ENCODE data around the gene METTL22. TPM values are rescaled to one million over a fixed set of nuclear protein-coding genes. Genes with fewer than 3 reads are reported as not detected.

The METTL22 gene
- polyA plus RNA-seq, 4 donors: 14.1 to 23.3 (median 15.5) TPM

DNA sequence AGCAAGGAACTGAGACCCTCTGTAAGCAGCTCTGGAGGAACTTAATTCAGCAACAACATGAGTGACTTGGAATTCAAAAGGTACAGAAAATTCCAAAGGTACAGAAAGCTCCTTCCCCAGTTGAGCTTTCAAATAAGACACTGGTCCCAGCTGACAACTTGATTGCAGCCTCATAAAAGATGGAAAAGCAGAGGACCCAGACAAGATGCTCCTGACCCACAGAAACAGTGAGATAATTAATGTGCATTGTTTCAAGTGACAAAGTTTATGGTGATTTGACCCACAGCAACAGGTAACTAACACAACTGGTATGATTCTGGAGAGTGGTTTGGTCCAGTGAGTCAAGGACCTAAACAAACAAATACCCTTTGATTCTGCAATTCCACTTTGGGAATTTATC is 15.9 kb upstream of the METTL22 start:
- FAIRE-seq (no peak), DNase-seq (no peak)
- no peak overlapping the region for H3K27ac ChIP-seq (ENCODE audit: low read depth in 1 of 3, low read length in 2 of 3)
- H3K4me3 ChIP-seq (ENCODE audit: low read depth in 1 of 3, low read length in 3 of 3): no peak overlapping the region
- peaks cover 0 to 2% of the 10 kb centered on the region in 2 donors for H3K9me3 ChIP-seq (ENCODE audit: control insufficient read depth in 2 of 2, insufficient read depth in 1 of 2, low read depth in 1 of 2, low read length in 1 of 2)
- no peaks in the 10 kb centered on the region for H3K36me3 ChIP-seq (ENCODE audit: control insufficient read depth in 3 of 3, insufficient read depth in 2 of 3, low read depth in 1 of 3, low read length in 3 of 3)
- no peaks in the 10 kb centered on the region for H3K4me1 ChIP-seq (ENCODE audit: control insufficient read depth in 3 of 3, insufficient read depth in 2 of 3, low read depth in 1 of 3, low read length in 2 of 3)
- H3K27me3 ChIP-seq (ENCODE audit: control insufficient read depth in 3 of 3, insufficient read depth in 3 of 3, low read length in 3 of 3): peaks cover 0 to 2% (median 0%) of the 10 kb centered on the region in 3 donors

DNA sequence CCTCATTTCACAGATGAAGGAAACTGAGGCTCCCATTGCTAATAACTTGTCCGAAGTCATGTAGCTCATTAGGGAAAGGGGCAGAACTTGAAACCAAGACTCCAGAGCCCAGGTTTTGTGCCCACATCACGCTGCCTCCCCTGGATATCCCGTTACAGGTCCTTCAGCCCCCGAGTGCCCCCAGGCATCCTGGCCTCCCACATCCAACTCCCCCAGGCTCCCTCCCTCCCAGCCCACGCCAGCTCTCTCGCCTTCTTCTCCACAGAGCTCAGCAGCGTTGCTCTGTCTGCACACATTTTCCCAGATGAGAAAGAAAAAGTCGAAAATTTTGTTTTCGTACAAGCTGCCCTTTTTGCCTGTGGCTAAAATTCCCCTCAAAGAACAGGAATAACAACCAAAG is 14.3 kb upstream of the METTL22 start:
- H3K9me3 ChIP-seq (ENCODE audit: control insufficient read depth in 2 of 2, insufficient read depth in 1 of 2, low read depth in 1 of 2, low read length in 1 of 2): no peaks in the 10 kb centered on the region
- no peak overlapping the region for H3K27ac ChIP-seq (ENCODE audit: low read depth in 1 of 3, low read length in 2 of 3)
- FAIRE-seq (no peak), DNase-seq (no peak)
- H3K27me3 ChIP-seq (ENCODE audit: control insufficient read depth in 3 of 3, insufficient read depth in 3 of 3, low read length in 3 of 3): peaks cover 0 to 2% (median 0%) of the 10 kb centered on the region in 3 donors
- no peaks in the 10 kb centered on the region for H3K36me3 ChIP-seq (ENCODE audit: control insufficient read depth in 3 of 3, insufficient read depth in 2 of 3, low read depth in 1 of 3, low read length in 3 of 3)
- no peak overlapping the region for H3K4me3 ChIP-seq (ENCODE audit: low read depth in 1 of 3, low read length in 3 of 3)
- H3K4me1 ChIP-seq (ENCODE audit: control insufficient read depth in 3 of 3, insufficient read depth in 2 of 3, low read depth in 1 of 3, low read length in 2 of 3): no peaks in the 10 kb centered on the region
- WGBS, 3 donors: 72 to 83% (median 75%) methylated on average over 9 of the region's 9 CpGs

DNA sequence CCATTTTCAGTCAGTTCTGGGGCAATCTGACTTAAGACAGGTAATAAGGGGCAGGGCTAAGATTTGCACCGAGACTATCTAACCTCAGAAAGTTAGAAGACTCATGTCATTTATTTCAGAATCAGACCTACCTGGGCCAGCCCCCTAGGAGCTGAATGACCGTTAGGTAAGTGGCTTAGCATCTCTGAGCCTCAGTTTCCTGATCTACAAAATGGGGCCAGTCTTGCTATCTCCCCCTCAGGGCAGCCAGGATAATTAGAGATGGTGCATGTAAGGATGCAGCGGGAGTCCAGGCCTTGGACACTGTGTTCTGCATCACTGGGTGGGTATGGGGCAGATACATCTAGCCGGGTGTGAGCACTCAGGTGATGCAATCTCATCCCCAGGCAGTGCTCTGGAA is 10.4 kb upstream of the METTL22 start:
- Histone ChIP-seq H3K36me3 (ENCODE audit: control insufficient read depth in 3 of 3, insufficient read depth in 2 of 3, low read depth in 1 of 3, low read length in 3 of 3) (no peaks in the 10 kb centered on the region), H3K27me3 (ENCODE audit: control insufficient read depth in 3 of 3, insufficient read depth in 3 of 3, low read length in 3 of 3) (peaks cover 0 to 2% (median 0%) of the 10 kb centered on the region in 3 donors), H3K27ac (ENCODE audit: low read depth in 1 of 3, low read length in 2 of 3) (no peak overlapping the region), H3K4me3 (ENCODE audit: low read depth in 1 of 3, low read length in 3 of 3) (no peak overlapping the region), H3K9me3 (ENCODE audit: control insufficient read depth in 2 of 2, insufficient read depth in 1 of 2, low read depth in 1 of 2, low read length in 1 of 2) (no peaks in the 10 kb centered on the region), H3K4me1 (ENCODE audit: control insufficient read depth in 3 of 3, insufficient read depth in 2 of 3, low read depth in 1 of 3, low read length in 2 of 3) (no peaks in the 10 kb centered on the region)
- WGBS, 3 donors: 68 to 72% (median 69%) methylated on average over 4 of the region's 4 CpGs
- FAIRE-seq (no peak), DNase-seq (no peak)

DNA sequence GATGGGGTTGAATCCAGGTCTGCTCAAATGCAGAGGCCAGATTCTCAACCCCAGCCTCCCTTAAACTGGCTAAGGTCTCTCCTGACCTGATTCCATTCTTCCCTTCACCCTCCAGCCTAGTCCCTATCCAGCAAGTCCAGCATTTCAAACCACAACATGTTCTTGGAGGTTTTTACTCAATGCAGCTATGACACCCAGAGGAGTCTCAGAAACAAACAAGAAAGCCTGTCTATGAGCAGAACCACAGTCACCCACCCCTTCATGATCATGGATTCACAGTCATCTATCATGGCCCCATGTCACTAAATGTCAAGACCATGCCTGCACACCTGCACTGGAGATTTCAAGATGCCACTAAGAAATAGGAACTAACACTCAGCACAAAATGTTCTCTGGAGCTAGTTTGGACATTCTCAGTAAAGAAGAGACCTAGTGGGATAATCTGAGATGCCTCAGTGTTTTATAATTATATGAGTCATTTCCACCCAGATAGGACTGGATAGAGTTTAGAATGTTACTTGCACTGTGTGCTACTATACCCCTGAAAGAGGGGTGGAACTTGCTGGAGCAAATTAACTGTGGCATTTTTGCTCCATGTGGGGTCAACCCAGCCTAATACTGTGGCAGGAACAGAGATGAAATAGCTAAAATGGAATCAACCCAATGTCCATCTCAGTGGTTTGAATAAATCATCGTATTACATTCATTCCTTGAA is 9.5 kb upstream of the METTL22 start:
- Histone ChIP-seq H3K9me3 (ENCODE audit: control insufficient read depth in 2 of 2, insufficient read depth in 1 of 2, low read depth in 1 of 2, low read length in 1 of 2) (no peaks in the 10 kb centered on the region), H3K27me3 (ENCODE audit: control insufficient read depth in 3 of 3, insufficient read depth in 3 of 3, low read length in 3 of 3) (peaks cover 0 to 2% (median 0%) of the 10 kb centered on the region in 3 donors), H3K27ac (ENCODE audit: low read depth in 1 of 3, low read length in 2 of 3) (no peak overlapping the region), H3K36me3 (ENCODE audit: control insufficient read depth in 3 of 3, insufficient read depth in 2 of 3, low read depth in 1 of 3, low read length in 3 of 3) (no peaks in the 10 kb centered on the region), H3K4me1 (ENCODE audit: control insufficient read depth in 3 of 3, insufficient read depth in 2 of 3, low read depth in 1 of 3, low read length in 2 of 3) (no peaks in the 10 kb centered on the region), H3K4me3 (ENCODE audit: low read depth in 1 of 3, low read length in 3 of 3) (no peak overlapping the region)
- 91 to 98% (median 91%) methylated on average over 1 of the region's 1 CpG for WGBS, 3 donors
- DNase-seq (no peak), FAIRE-seq (no peak)

DNA sequence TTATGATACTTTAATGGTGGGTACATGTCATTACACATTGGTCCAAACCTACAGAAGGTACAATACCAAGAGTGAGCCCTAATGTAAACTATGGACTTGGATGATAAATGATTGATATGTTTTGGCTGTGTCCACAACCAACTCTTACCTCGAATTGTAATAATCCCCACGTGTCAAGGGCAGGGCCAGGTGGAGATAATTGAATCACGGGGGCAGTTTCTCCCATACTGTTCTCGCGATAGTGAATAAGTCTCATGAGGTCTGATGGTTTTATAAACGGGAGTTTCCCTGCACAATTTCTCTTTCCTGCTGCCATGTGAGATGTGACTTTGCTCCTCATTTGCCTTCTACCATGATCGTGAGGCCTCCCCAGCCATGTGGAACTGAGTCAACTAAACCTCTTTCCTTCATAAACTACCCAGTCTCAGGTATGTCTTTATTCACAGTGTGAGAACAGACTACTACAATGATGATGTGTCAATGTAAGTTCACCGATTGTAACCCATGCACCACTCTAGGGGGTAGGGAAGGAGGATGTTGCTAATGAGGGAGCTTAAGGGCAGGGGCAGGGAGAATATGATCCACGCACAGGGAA is 7.0 kb upstream of the METTL22 start:
- no peak for DNase-seq
- FAIRE-seq: no peak
- Histone ChIP-seq H3K4me1 (ENCODE audit: control insufficient read depth in 3 of 3, insufficient read depth in 2 of 3, low read depth in 1 of 3, low read length in 2 of 3) (no peaks in the 10 kb centered on the region), H3K4me3 (ENCODE audit: low read depth in 1 of 3, low read length in 3 of 3) (no peak overlapping the region), H3K27me3 (ENCODE audit: control insufficient read depth in 3 of 3, insufficient read depth in 3 of 3, low read length in 3 of 3) (no peaks in the 10 kb centered on the region), H3K9me3 (ENCODE audit: control insufficient read depth in 2 of 2, insufficient read depth in 1 of 2, low read depth in 1 of 2, low read length in 1 of 2) (no peaks in the 10 kb centered on the region), H3K27ac (ENCODE audit: low read depth in 1 of 3, low read length in 2 of 3) (no peak overlapping the region), H3K36me3 (ENCODE audit: control insufficient read depth in 3 of 3, insufficient read depth in 2 of 3, low read depth in 1 of 3, low read length in 3 of 3) (no peaks in the 10 kb centered on the region)
- WGBS, 3 donors: 33 to 57% (median 38%) methylated on average over 9 of the region's 9 CpGs

DNA sequence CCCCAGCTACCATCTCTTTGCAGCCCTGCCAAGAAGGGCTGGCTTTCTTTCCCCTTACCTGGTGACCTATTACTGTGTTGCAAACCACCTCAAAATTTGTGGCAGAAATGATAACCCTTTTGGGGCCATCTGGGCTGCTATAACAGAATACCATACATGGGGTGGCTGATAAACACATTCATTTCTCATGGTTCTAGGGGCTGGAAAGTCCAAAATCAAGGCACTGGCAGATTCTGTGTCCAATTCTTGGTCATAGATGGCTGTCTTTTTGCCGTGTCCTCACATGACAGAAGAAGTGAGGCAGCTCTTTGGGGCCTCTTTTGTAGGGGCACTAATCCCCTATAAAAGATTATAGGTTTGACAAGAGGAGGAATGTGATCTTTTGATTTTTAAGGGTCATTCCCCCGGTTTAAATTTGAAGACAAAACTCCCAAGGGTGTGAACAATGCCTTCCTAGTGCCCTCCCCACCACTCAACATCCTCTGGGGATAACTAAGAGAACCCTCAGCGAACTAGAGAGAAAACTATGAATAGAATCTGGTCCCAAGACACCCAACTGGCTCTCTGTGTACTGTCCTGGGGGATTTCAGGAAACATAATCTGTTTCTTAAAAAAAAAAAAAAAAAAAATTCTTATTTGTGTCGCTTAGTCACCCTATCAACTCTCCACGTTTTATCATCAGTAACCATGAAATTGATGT is 1.7 kb upstream of the METTL22 start:
- no peak overlapping the region for H3K4me3 ChIP-seq (ENCODE audit: low read depth in 1 of 3, low read length in 3 of 3)
- H3K27ac ChIP-seq (ENCODE audit: low read depth in 1 of 3, low read length in 2 of 3): no peak overlapping the region
- DNase-seq: no peak
- peaks cover 0 to 3% (median 0%) of the 10 kb centered on the region in 3 donors for H3K36me3 ChIP-seq (ENCODE audit: control insufficient read depth in 3 of 3, insufficient read depth in 2 of 3, low read depth in 1 of 3, low read length in 3 of 3)
- no peaks in the 10 kb centered on the region for H3K4me1 ChIP-seq (ENCODE audit: control insufficient read depth in 3 of 3, insufficient read depth in 2 of 3, low read depth in 1 of 3, low read length in 2 of 3)
- 60 to 74% (median 67%) methylated on average over 5 of the region's 5 CpGs for WGBS, 3 donors
- no peak for FAIRE-seq
- H3K27me3 ChIP-seq (ENCODE audit: control insufficient read depth in 3 of 3, insufficient read depth in 3 of 3, low read length in 3 of 3): peaks cover 0 to 2% (median 0%) of the 10 kb centered on the region in 3 donors
- peaks cover 0 to 3% of the 10 kb centered on the region in 2 donors for H3K9me3 ChIP-seq (ENCODE audit: control insufficient read depth in 2 of 2, insufficient read depth in 1 of 2, low read depth in 1 of 2, low read length in 1 of 2)

DNA sequence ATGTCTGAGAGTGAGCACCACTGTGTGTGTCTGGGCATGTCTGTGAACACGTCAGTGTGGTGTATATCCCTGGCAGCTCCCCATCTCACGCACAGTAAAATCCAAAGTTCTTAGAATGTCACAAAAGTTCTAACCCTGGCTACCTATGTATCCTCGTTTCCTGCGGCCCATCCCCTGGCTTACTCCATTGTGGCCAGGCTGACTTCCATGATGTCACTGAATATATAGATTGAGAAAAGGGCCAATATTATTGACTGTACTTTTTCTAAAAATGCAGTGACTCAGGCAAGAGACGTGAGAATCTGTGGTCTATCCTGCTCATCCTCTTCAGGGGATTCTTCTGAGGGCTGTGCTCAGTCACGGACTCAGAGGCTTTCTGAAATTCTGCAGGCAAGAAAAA is 963 bp upstream of the METTL22 start:
- H3K36me3 ChIP-seq (ENCODE audit: control insufficient read depth in 3 of 3, insufficient read depth in 2 of 3, low read depth in 1 of 3, low read length in 3 of 3): peaks cover 0 to 5% (median 1%) of the 10 kb centered on the region in 3 donors
- DNase-seq (no peak), FAIRE-seq (no peak)
- H3K4me3 ChIP-seq (ENCODE audit: low read depth in 1 of 3, low read length in 3 of 3): no peak overlapping the region
- no peaks in the 10 kb centered on the region for H3K4me1 ChIP-seq (ENCODE audit: control insufficient read depth in 3 of 3, insufficient read depth in 2 of 3, low read depth in 1 of 3, low read length in 2 of 3)
- H3K27me3 ChIP-seq (ENCODE audit: control insufficient read depth in 3 of 3, insufficient read depth in 3 of 3, low read length in 3 of 3): peaks cover 0 to 2% (median 0%) of the 10 kb centered on the region in 3 donors
- 67 to 81% (median 71%) methylated on average over 5 to 6 of the region's 6 CpGs for WGBS, 3 donors
- H3K27ac ChIP-seq (ENCODE audit: low read depth in 1 of 3, low read length in 2 of 3): no peak overlapping the region
- peaks cover 0 to 3% of the 10 kb centered on the region in 2 donors for H3K9me3 ChIP-seq (ENCODE audit: control insufficient read depth in 2 of 2, insufficient read depth in 1 of 2, low read depth in 1 of 2, low read length in 1 of 2)

DNA sequence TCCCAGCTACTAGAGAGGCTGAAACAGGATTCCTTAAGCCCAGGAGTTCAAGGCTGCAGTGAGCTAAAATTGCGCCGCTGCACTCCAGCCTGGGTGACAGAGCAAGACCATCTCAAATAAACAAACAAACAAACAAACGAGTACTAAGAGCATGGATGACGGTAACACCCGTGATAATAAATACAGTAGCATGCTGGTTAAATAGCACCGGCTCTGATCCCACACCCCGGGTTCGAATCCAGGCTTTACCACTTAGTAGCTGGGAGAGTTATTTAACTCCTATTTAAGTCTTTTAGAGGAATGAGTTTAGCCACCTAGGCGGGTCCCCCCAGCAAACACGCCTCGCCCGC is 301 bp upstream of the METTL22 start:
- 17 to 29% (median 21%) methylated on average over 8 to 12 of the region's 12 CpGs for WGBS, 3 donors
- Histone ChIP-seq H3K9me3 (ENCODE audit: control insufficient read depth in 2 of 2, insufficient read depth in 1 of 2, low read depth in 1 of 2, low read length in 1 of 2) (peaks cover 0 to 3% of the 10 kb centered on the region in 2 donors), H3K27me3 (ENCODE audit: control insufficient read depth in 3 of 3, insufficient read depth in 3 of 3, low read length in 3 of 3) (peaks cover 0 to 2% (median 0%) of the 10 kb centered on the region in 3 donors), H3K4me1 (ENCODE audit: control insufficient read depth in 3 of 3, insufficient read depth in 2 of 3, low read depth in 1 of 3, low read length in 2 of 3) (no peaks in the 10 kb centered on the region), H3K36me3 (ENCODE audit: control insufficient read depth in 3 of 3, insufficient read depth in 2 of 3, low read depth in 1 of 3, low read length in 3 of 3) (peaks cover 0 to 11% (median 6%) of the 10 kb centered on the region in 3 donors), H3K4me3 (ENCODE audit: low read depth in 1 of 3, low read length in 3 of 3) (peak overlapping the region; percentile 61 to 100 (median 90)), H3K27ac (ENCODE audit: low read depth in 1 of 3, low read length in 2 of 3) (no peak overlapping the region)
- no peak for DNase-seq
- no peak for FAIRE-seq
